ENCODE data around the gene RAB20. TPM values are rescaled to one million over a fixed set of nuclear protein-coding genes. Genes with fewer than 3 reads are reported as not detected.

RAB20 gene
- total RNA-seq, 1 experiment from 2014 or later, result 7.9 TPM

- no peaks in the 10 kb centered on the region for H3K27me3 ChIP-seq (ENCODE audit: control insufficient read depth, insufficient read depth, low read length)
- DNase-seq (ENCODE audit: low read depth, low spot score) (no peak), ATAC-seq (no peak)
- H3K4me3 ChIP-seq (ENCODE audit: low read depth in 2 of 2, low read length in 2 of 2), result no peak overlapping the region
- no TSS peak for BruUV-seq (replicated peaks)
- no peaks in the 10 kb centered on the region for H3K9me3 ChIP-seq (ENCODE audit: control insufficient read depth, insufficient read depth, low read depth, low read length)
- H3K36me3 ChIP-seq (ENCODE audit: control insufficient read depth, insufficient read depth, low read length), result no peaks in the 10 kb centered on the region
- ChIA-PET CTCF (no interaction called here), POLR2A (no interaction called here)
- in situ Hi-C loops (cut with HindIII; ENCODE audit: low pct_unique_long_range_greater_than_20kb, low sequenced_read_pairs) (no loop called here), intact Hi-C loops (cut with micrococcal nuclease; ENCODE audit: unreplicated experiment) (no loop called here)
- no peak overlapping the region for H3K27ac ChIP-seq (ENCODE audit: low read length)
- H3K4me1 ChIP-seq (ENCODE audit: control insufficient read depth, insufficient read depth, low read length), result peaks cover 13% of the 10 kb centered on the region
- TF ChIP-seq POLR2AphosphoS5 (IDR thresholded peaks at IDR 0.05; ENCODE audit: low read depth, low read length) (no peak), REST (IDR thresholded peaks at IDR 0.05; ENCODE audit: insufficient read depth in 1 of 2, low read depth in 2 of 2, low read length in 1 of 2) (no peak), SIN3A (IDR thresholded peaks at IDR 0.05; ENCODE audit: borderline replicate concordance, insufficient read depth, low read depth, low read length) (no peak), CTCF (IDR thresholded peaks at IDR 0.05) (no peak), TCF7L2 (IDR thresholded peaks at IDR 0.05; ENCODE audit: low read depth, low read length) (no peak)
Measured at GRCh38 chr13:110522721-110523120, 38.8 kb downstream of the RAB20 start.

- no peaks in the 10 kb centered on the region for H3K9me3 ChIP-seq (ENCODE audit: control insufficient read depth, insufficient read depth, low read depth, low read length)
- H3K4me1 ChIP-seq (ENCODE audit: control insufficient read depth, insufficient read depth, low read length), result peaks cover 8% of the 10 kb centered on the region
- H3K36me3 ChIP-seq (ENCODE audit: control insufficient read depth, insufficient read depth, low read length), result no peaks in the 10 kb centered on the region
- intact Hi-C loops (cut with micrococcal nuclease; ENCODE audit: unreplicated experiment) (no loop called here), in situ Hi-C loops (cut with HindIII; ENCODE audit: low pct_unique_long_range_greater_than_20kb, low sequenced_read_pairs) (no loop called here)
- TF ChIP-seq SIN3A (IDR thresholded peaks at IDR 0.05; ENCODE audit: borderline replicate concordance, insufficient read depth, low read depth, low read length) (no peak), TCF7L2 (IDR thresholded peaks at IDR 0.05; ENCODE audit: low read depth, low read length) (no peak), CTCF (IDR thresholded peaks at IDR 0.05) (no peak), REST (IDR thresholded peaks at IDR 0.05; ENCODE audit: insufficient read depth in 1 of 2, low read depth in 2 of 2, low read length in 1 of 2) (no peak), POLR2AphosphoS5 (IDR thresholded peaks at IDR 0.05; ENCODE audit: low read depth, low read length) (no peak)
- no peaks in the 10 kb centered on the region for H3K27me3 ChIP-seq (ENCODE audit: control insufficient read depth, insufficient read depth, low read length)
- ChIA-PET CTCF (no interaction called here), POLR2A (no interaction called here)
- no peak overlapping the region for H3K27ac ChIP-seq (ENCODE audit: low read length)
- no TSS peak for BruUV-seq (replicated peaks)
- no peak overlapping the region for H3K4me3 ChIP-seq (ENCODE audit: low read depth in 2 of 2, low read length in 2 of 2)
- DNase-seq (ENCODE audit: low read depth, low spot score) (no peak), ATAC-seq (no peak)
Measured at GRCh38 chr13:110521946-110522345, 39.6 kb downstream of the RAB20 start.
